K562 (cell line): Measurements from ENCODE around the gene PFKL. TPM values are rescaled to one million over a fixed set of nuclear protein-coding genes. Genes with fewer than 3 reads are reported as not detected.
A peak's percentile ranks its signal among the peaks of the same experiment; 100 is the strongest.

Experiments used
- ATAC-seq: fragments of 200-7000 bp; cut with Tn5 transposase; 3 replicates; pipeline ENCODE4 v1.9.1; 2020; ENCODE audit warnings: moderate library complexity
- BruUV-seq: library from RNA; stranded (reverse); fragments of 400-500 nt; replicated peaks from 2 replicates; lab custom pipeline; 2021; lab: Mats Ljungman, UMichigan
- CTCF ChIA-PET: fragments of 300-600 bp; formaldehyde crosslinking; extraction: SDS; loops from one replicate; lab custom pipeline; 2021; ENCODE audit warnings: low intra/inter-chr PET ratio; lab: Yijun Ruan, JAX
- POLR2A ChIA-PET: fragments of 300-600, 350-650 bp; sonication (Branson Sonifier 250); formaldehyde crosslinking; extraction: SDS; loops from one replicate; lab custom pipeline; 2021; ENCODE audit warnings: antibody characterized with exemption, inconsistent platforms; lab: Yijun Ruan, JAX
- DNase-seq, 4 experiments: peaks; one replicate each; pipeline versions ENCODE4 v3.0.0 to v3.0.0-alpha.2; 2011 to 2018; ENCODE audit warnings: low spot score in 3 of 4, mixed read lengths in 3 of 4; ENCODE audit errors: extremely low read depth in 1 of 4
- FAIRE-seq: peaks from 2 replicates; lab custom pipeline; 2011; peaks lifted over from hg19 to GRCh38; lab: Jason Lieb, UNC
- H2AFZ ChIP-seq: 2 replicates; pipeline ENCODE4 v1.6.0; 2011; ENCODE audit warnings: low read depth, low read length, control low read depth, inconsistent platforms
- H3K27ac ChIP-seq: fragments of 200-600 bp; 3 replicates; pipeline ENCODE4 v1.8.0; 2011; ENCODE audit warnings: low read depth, mild to moderate bottlenecking, control low read depth, inconsistent platforms, low read length, moderate library complexity, mixed read lengths; ENCODE audit errors: extremely low read depth
- H3K27me3 ChIP-seq, 2 experiments: fragments of 300-600 bp in 1 of 2; 2 replicates in 1 of 2; 3 replicates in 1 of 2; pipeline versions ENCODE4 v1.6.0 to v1.8.0; 2011; ENCODE audit warnings: inconsistent platforms in 2 of 2, low read length in 2 of 2, mild to moderate bottlenecking in 1 of 2, mixed read lengths in 1 of 2, moderate library complexity in 1 of 2; ENCODE audit not compliant: control insufficient read depth in 2 of 2, insufficient read depth in 2 of 2
- H3K36me3 ChIP-seq: fragments of 300-600 bp; 3 replicates; pipeline ENCODE4 v1.8.0; 2011; ENCODE audit warnings: mild to moderate bottlenecking, low read length, inconsistent platforms; ENCODE audit not compliant: control insufficient read depth, insufficient read depth
- H3K4me1 ChIP-seq, 2 experiments: fragments of 200-600 bp in 1 of 2; replicated peaks in 1 of 2; 2 replicates in 1 of 2; 3 replicates in 1 of 2; pipeline versions ENCODE4 v1.5.1 to v1.8.0; 2011; ENCODE audit warnings: inconsistent platforms in 2 of 2, low read length in 2 of 2, mild to moderate bottlenecking in 1 of 2, mixed read lengths in 1 of 2, moderate library complexity in 1 of 2; ENCODE audit not compliant: control insufficient read depth in 2 of 2, insufficient read depth in 2 of 2
- H3K4me2 ChIP-seq: 2 replicates; pipeline ENCODE4 v1.6.1; 2011; ENCODE audit warnings: low read length, control low read depth, inconsistent platforms, mixed read lengths; ENCODE audit not compliant: insufficient read depth
- H3K4me3 ChIP-seq: fragments of 200-600 bp; sonication (generic), shearing (Covaris generic); 2 replicates; pipeline ENCODE4 v1.5.1; 2016; ENCODE audit warnings: control low read depth, inconsistent platforms
- H3K79me2 ChIP-seq: fragments of 200-600 bp; 3 replicates; pipeline ENCODE4 v1.8.0; 2011; ENCODE audit warnings: low read length, inconsistent platforms; ENCODE audit not compliant: control insufficient read depth, insufficient read depth
- H3K9ac ChIP-seq, 2 experiments: 2 replicates each; pipeline versions ENCODE4 v1.6.0 to v1.6.1; 2011; ENCODE audit warnings: low read depth in 2 of 2, low read length in 2 of 2, control low read depth in 1 of 2, inconsistent platforms in 1 of 2, mild to moderate bottlenecking in 1 of 2, mixed read lengths in 1 of 2; ENCODE audit not compliant: insufficient read depth in 1 of 2
- H3K9me1 ChIP-seq: one replicate; pipeline ENCODE4 v1.6.0; 2011; ENCODE audit warnings: inconsistent platforms, mild to moderate bottlenecking, low read length, moderate library complexity; ENCODE audit not compliant: control insufficient read depth, insufficient read depth
- H3K9me3 ChIP-seq: replicated peaks from 2 replicates; pipeline ENCODE4 v1.5.1; 2011; ENCODE audit warnings: low read depth, low read length, inconsistent platforms; ENCODE audit not compliant: control insufficient read depth, insufficient read depth
- H4K20me1 ChIP-seq: replicated peaks from 2 replicates; pipeline ENCODE4 v1.6.1; 2011; ENCODE audit warnings: low read length, inconsistent platforms, mixed read lengths; ENCODE audit not compliant: control insufficient read depth, insufficient read depth
- OTX1 ChIP-seq: fragments of 450-650 bp; formaldehyde crosslinking; IDR thresholded peaks from 2 replicates; pipeline ENCODE4 v1.4.0; 2022; ENCODE audit warnings: mild to moderate bottlenecking
- POLR2G ChIP-seq: fragments of 200-400 bp; formaldehyde crosslinking; IDR thresholded peaks from 2 replicates; pipeline ENCODE4 v1.6.1; 2017; ENCODE audit warnings: low read depth, mild to moderate bottlenecking, antibody characterized with exemption, low read length, moderate library complexity
- THRAP3 ChIP-seq: fragments of 450-650 bp; IDR thresholded peaks from 2 replicates; pipeline ENCODE4 v1.6.1; 2016; ENCODE audit warnings: mild to moderate bottlenecking, inconsistent platforms, borderline replicate concordance
- ZNF12 ChIP-seq: sonication (generic); formaldehyde crosslinking; IDR thresholded peaks from 2 replicates; pipeline ENCODE4 v1.4.0; 2020; ENCODE audit warnings: mild to moderate bottlenecking, missing genetic modification reagents
- ZNF3 ChIP-seq: fragments of 250-450 bp; sonication (Bioruptor Pico); IDR thresholded peaks from 2 replicates; pipeline ENCODE4 v1.5.0; 2021; ENCODE audit warnings: mild to moderate bottlenecking, moderate library complexity
- WGBS: fragments of 100-300 bp; shearing (Covaris generic); methylation state at CpG from one replicate; pipeline ENCODE4 v1.1.6; 2016; ENCODE audit warnings: low coverage, mixed read lengths; ENCODE audit not compliant: insufficient coverage; ENCODE audit errors: missing lambda C conversion rate; 5-methylcytosine and 5-hydroxymethylcytosine counted together
- in situ Hi-C: fragments of 300-500 bp; cut with MboI; formaldehyde crosslinking; loops from 4 replicates; pipeline ENCODE4 v1.15.0; 2018; ENCODE audit warnings: inconsistent platforms, mixed read lengths
- intact Hi-C: fragments of 100-400 bp; cut with micrococcal nuclease; formaldehyde crosslinking; loops from 2 replicates; pipeline ENCODE4 v1.14.2; 2022
- polyA plus RNA-seq, 8 experiments: library from polyadenylated mRNA; depleted of rRNA in 4 of 8; stranded (reverse) in 5 of 8; unstranded in 3 of 8; fragments of >200 nt; fragmentation: Nextera tagmentation in 2 of 8; fragmentation: Illumina TruSeq in 1 of 8; extraction: Ambion mirVana in 2 of 8; extraction: Trizol in 1 of 8; gene quantifications; 2 replicates each; pipeline versions ENCODE4 v1.2.1 to v1.2.3, GENCODE V29; 2011 to 2014; ENCODE audit warnings: inconsistent platforms in 1 of 8, missing spikeins in 1 of 8
- total RNA-seq, 7 experiments: library from RNA; depleted of rRNA in 6 of 7; stranded (reverse); fragments of >200 nt in 6 of 7; fragmentation: Illumina TruSeq in 2 of 7; extraction: Trizol in 2 of 7; gene quantifications; 2 replicates each; pipeline versions ENCODE4 v1.2.1 to v1.2.3, GENCODE V29; 2011 to 2021; ENCODE audit warnings: low replicate concordance in 1 of 7
- TF ChIP-seq, protein P1 (sequence below): sonication (generic); formaldehyde crosslinking; IDR thresholded peaks from 2 replicates; pipeline ENCODE4 v1.8.1; 2022; ENCODE audit warnings: missing genetic modification reagents
- TF ChIP-seq, protein P2 (sequence below): fragments of 250-450 bp; sonication (Bioruptor Pico); IDR thresholded peaks from 2 replicates; pipeline ENCODE4 v1.4.0; 2020; ENCODE audit warnings: borderline replicate concordance
- TF ChIP-seq, protein P3 (sequence below): IDR thresholded peaks from 2 replicates; pipeline ENCODE4 v1.6.1; 2011; ENCODE audit warnings: borderline replicate concordance, low read depth, mild to moderate bottlenecking, moderate library complexity, low read length; ENCODE audit not compliant: insufficient read depth, poor library complexity, severe bottlenecking

The PFKL gene
- total and polyA plus RNA-seq, 9 of the 15 experiments (the other 6 are each of a cell fraction or from before 2014, with no cell fraction given), result 1.1 to 124 (median 45.6) TPM

DNA sequence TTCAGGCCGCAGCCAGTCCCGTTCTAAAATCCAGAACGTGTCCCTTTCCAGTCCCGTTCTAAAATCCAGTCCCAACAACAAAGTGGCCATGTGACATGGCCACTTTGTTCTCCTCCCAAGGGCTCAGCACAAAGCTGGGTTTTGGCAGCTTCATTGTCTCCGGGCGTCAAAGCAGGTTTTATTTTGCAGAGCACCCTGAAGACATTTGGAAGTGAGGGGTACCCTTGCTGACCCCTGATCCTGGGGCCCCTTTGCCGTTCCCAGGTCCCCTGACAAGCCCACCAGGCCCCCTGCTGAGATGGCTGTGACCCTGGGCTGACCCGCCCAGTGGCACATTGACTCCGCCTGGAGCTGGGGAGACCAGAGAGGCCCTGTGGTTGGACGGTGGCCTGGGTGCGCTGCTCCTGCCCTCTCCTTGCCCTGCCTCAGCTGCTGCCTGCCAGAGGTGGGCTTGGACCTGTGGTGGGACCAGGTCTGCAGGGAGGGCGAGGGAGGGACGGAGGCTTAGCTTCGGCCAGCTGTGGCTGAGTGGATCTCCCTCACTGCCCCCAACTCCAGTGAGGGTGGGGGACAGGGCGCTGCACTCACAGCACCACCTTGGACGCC lies 4.3 kb downstream of the PFKL start:
- intact Hi-C loops, result no loop called here
- Histone ChIP-seq H3K4me2 (no peak overlapping the region), H3K4me1 (peaks cover 11 to 77% of the 10 kb centered on the region in 2 experiments), H3K9me3 (no peaks in the 10 kb centered on the region), H3K4me3 (no peak overlapping the region), H3K27ac (no peak overlapping the region), H3K36me3 (peaks cover 35% of the 10 kb centered on the region; the same call in 2 of the 3 replicates), H3K9me1 (peaks cover 11% of the 10 kb centered on the region)
- DNase-seq, result no peak
- POLR2A ChIA-PET, result interaction anchor here (0.8 to 1.8 kb wide), 4 partner anchors 11 to 34 kb away, joined by 3 to 8 read pairs (median 6); no protein-coding TSS in a partner anchor
- CTCF ChIA-PET, result interaction anchor here (0.7 kb wide), 1 partner anchor 184 kb away, joined by 3 read pairs; no protein-coding TSS in a partner anchor
- FAIRE-seq, result no peak
- BruUV-seq, result no TSS peak
- no peak for ATAC-seq
- TF ChIP-seq POLR2G (peak; percentile 58), THRAP3 (no peak)
- TF ChIP-seq, all 486 proteins: peak for 1
- Histone ChIP-seq H2AFZ (no peak overlapping the region), H4K20me1 (peaks cover 44% of the 10 kb centered on the region), H3K9ac (peak overlapping the region in 1 of 2 experiments; percentile 67; a peak in 2 of 4 replicates), H3K27me3 (no peaks in the 10 kb centered on the region), H3K79me2 (peaks cover 51% of the 10 kb centered on the region)
- WGBS, result 74% methylated on average over 15 of the region's 16 CpGs
- in situ Hi-C loops, result no loop called here

DNA sequence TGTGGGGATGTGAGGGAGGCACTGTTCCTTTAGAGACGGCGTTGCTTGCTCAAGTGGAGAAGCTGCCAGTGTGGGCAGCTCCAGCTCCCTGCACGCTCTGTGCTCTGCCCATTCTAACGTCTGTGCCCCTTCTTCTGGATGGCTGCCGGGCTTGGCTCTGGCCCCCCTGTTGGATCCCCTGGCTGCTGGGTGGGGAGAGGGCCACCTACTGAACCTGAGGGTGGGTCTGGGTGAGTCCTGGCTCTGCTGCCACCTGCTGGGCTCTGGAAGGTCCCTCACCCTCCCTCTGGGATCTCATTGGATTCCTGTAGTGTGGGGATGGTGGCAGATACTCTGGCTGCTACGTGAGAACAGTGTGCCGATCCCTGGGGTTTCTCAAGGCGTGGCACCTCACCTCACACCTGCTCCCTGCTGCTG lies 5.0 kb downstream of the PFKL start:
- peaks cover 37% of the 10 kb centered on the region; the same call in 2 of the 3 replicates for H3K36me3 ChIP-seq
- intact Hi-C loops (no loop called here), in situ Hi-C loops (no loop called here)
- ChIA-PET CTCF (interaction anchor here (0.7 kb wide), 1 partner anchor 183 kb away, joined by 3 read pairs; no protein-coding TSS in a partner anchor), POLR2A (interaction anchor here (1.2 kb wide), 1 partner anchor 14 kb away, joined by 3 read pairs; no protein-coding TSS in a partner anchor)
- H3K27ac ChIP-seq, result no peak overlapping the region
- ATAC-seq, result peak; percentile 77
- H2AFZ ChIP-seq, result no peak overlapping the region
- DNase-seq, result peak; percentile 63 to 75 (median 68)
- no peaks in the 10 kb centered on the region for H3K9me3 ChIP-seq
- peak; percentile 82 for FAIRE-seq
- peaks cover 51% of the 10 kb centered on the region for H3K79me2 ChIP-seq
- H3K9me1 ChIP-seq, result peaks cover 11% of the 10 kb centered on the region
- H3K4me1 ChIP-seq, result peaks cover 6 to 73% of the 10 kb centered on the region in 2 experiments
- 63% methylated on average over 8 of the region's 8 CpGs for WGBS
- no peak overlapping the region for H3K4me3 ChIP-seq
- H3K27me3 ChIP-seq, result no peaks in the 10 kb centered on the region
- peaks cover 44% of the 10 kb centered on the region for H4K20me1 ChIP-seq
- H3K9ac ChIP-seq, result peak overlapping the region in 1 of 2 experiments; percentile 75; a peak in 2 of 4 replicates
- H3K4me2 ChIP-seq, result no peak overlapping the region
- BruUV-seq, result no TSS peak
- TF ChIP-seq ZNF3 (CRISPR knock-in tag) (no peak), OTX1 (no peak), POLR2G (0 out of 2 replicates have a peak, but pooled peaks have one; percentile 42), ZNF12 (no peak)
- TF ChIP-seq, protein P1, sequence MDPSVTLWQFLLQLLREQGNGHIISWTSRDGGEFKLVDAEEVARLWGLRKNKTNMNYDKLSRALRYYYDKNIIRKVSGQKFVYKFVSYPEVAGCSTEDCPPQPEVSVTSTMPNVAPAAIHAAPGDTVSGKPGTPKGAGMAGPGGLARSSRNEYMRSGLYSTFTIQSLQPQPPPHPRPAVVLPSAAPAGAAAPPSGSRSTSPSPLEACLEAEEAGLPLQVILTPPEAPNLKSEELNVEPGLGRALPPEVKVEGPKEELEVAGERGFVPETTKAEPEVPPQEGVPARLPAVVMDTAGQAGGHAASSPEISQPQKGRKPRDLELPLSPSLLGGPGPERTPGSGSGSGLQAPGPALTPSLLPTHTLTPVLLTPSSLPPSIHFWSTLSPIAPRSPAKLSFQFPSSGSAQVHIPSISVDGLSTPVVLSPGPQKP (CRISPR knock-in tag), result no peak
- TF ChIP-seq, protein P2, sequence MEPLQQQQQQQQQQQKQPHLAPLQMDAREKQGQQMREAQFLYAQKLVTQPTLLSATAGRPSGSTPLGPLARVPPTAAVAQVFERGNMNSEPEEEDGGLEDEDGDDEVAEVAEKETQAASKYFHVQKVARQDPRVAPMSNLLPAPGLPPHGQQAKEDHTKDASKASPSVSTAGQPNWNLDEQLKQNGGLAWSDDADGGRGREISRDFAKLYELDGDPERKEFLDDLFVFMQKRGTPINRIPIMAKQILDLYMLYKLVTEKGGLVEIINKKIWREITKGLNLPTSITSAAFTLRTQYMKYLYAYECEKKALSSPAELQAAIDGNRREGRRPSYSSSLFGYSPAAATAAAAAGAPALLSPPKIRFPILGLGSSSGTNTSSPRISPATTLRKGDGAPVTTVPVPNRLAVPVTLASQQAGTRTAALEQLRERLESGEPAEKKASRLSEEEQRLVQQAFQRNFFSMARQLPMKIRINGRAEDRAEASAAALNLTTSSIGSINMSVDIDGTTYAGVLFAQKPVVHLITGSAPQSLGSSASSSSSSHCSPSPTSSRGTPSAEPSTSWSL (CRISPR knock-in tag), result no peak
- TF ChIP-seq, protein P3, sequence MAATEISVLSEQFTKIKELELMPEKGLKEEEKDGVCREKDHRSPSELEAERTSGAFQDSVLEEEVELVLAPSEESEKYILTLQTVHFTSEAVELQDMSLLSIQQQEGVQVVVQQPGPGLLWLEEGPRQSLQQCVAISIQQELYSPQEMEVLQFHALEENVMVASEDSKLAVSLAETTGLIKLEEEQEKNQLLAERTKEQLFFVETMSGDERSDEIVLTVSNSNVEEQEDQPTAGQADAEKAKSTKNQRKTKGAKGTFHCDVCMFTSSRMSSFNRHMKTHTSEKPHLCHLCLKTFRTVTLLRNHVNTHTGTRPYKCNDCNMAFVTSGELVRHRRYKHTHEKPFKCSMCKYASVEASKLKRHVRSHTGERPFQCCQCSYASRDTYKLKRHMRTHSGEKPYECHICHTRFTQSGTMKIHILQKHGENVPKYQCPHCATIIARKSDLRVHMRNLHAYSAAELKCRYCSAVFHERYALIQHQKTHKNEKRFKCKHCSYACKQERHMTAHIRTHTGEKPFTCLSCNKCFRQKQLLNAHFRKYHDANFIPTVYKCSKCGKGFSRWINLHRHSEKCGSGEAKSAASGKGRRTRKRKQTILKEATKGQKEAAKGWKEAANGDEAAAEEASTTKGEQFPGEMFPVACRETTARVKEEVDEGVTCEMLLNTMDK, result peak; percentile 49
